Activated T-cell treated with anti-CD3 and anti-CD28 coated beads, Interleukin-2, amount 50 U/mL, for 4 hours (primary cell): ENCODE results near the gene RAB11A. TPM values are rescaled to one million over a fixed set of nuclear protein-coding genes. Genes with fewer than 3 reads are reported as not detected.

Source experiments
- ATAC-seq, 2 donors: fragments of 200-7000 bp; cut with Tn5 transposase; one replicate each; pipeline ENCODE4 v1.10.0; 2021
- DNase-seq: peaks from one replicate; pipeline ENCODE4 v3.0.0-alpha.2; 2020
- H3K27me3 Mint-ChIP-seq: one replicate; pipeline ENCODE4 v1.8.0; 2021; ENCODE audit warnings: low read depth, mixed read lengths
- H3K36me3 Mint-ChIP-seq: one replicate; pipeline ENCODE4 v1.8.0; 2022; ENCODE audit warnings: mixed read lengths; ENCODE audit not compliant: insufficient read depth
- H3K4me1 Mint-ChIP-seq: one replicate; pipeline ENCODE4 v1.8.0; 2021; ENCODE audit warnings: low read depth, mixed read lengths
- H3K4me3 Mint-ChIP-seq: one replicate; pipeline ENCODE4 v1.8.0; 2021; ENCODE audit warnings: mild to moderate bottlenecking, moderate library complexity, mixed read lengths
- H3K9me3 Mint-ChIP-seq: one replicate; pipeline ENCODE4 v1.8.0; 2021; ENCODE audit warnings: mixed read lengths
- total RNA-seq, 3 donors: library from RNA; stranded (reverse); gene quantifications; one replicate each; pipeline ENCODE4 v1.2.1, GENCODE V29; 2021

The RAB11A gene
- 100 to 1,000 TPM; 127 to 139 (median 136) TPM for total RNA-seq

- Mint-ChIP-seq H3K27me3 (peaks cover 3% of the 10 kb centered on the region), H3K4me3 (peak within 1 kb of the TSS; percentile 99), H3K9me3 (no peaks in the 10 kb centered on the region), H3K36me3 (peaks cover 2% of the 10 kb centered on the region), H3K4me1 (peaks cover 28% of the 10 kb centered on the region)
- DNase-seq (peak; percentile 94), ATAC-seq (peak; percentile 93)
Measured at GRCh38 chr15:65869126-65869953, at the start of gene RAB11A. RAB11A (plus strand) TSS chr15:65869491; CDS start chr15:65869586, 95 bp downstream.

GRCh38 chr15:65819563-65819960, 49.7 kb upstream of the RAB11A start:
- Mint-ChIP-seq H3K36me3 (no peaks in the 10 kb centered on the region), H3K4me3 (peak overlapping the region; percentile 58), H3K4me1 (peaks cover 59% of the 10 kb centered on the region), H3K9me3 (peaks cover 8% of the 10 kb centered on the region), H3K27me3 (no peaks in the 10 kb centered on the region)
- ATAC-seq (no peak), DNase-seq (no peak)

GRCh38 chr15:65821070-65821469, 48.2 kb upstream of the RAB11A start:
- H3K4me3 Mint-ChIP-seq, result no peak overlapping the region

GRCh38 chr15:65822316-65822715, 47.0 kb upstream of the RAB11A start:
- DNase-seq (no peak), ATAC-seq (no peak)
- Mint-ChIP-seq H3K9me3 (peaks cover 4% of the 10 kb centered on the region), H3K4me1 (peaks cover 60% of the 10 kb centered on the region), H3K27me3 (no peaks in the 10 kb centered on the region), H3K36me3 (no peaks in the 10 kb centered on the region), H3K4me3 (no peak overlapping the region)

More at GRCh38 chr15:65821070-65821469, 48.2 kb upstream of the RAB11A start:
- peaks cover 8% of the 10 kb centered on the region for H3K9me3 Mint-ChIP-seq
- H3K4me1 Mint-ChIP-seq, result peaks cover 62% of the 10 kb centered on the region
- no peak for ATAC-seq
- H3K36me3 Mint-ChIP-seq, result no peaks in the 10 kb centered on the region
- H3K27me3 Mint-ChIP-seq, result no peaks in the 10 kb centered on the region
- DNase-seq, result no peak

GRCh38 chr15:65824031-65824743, 45.1 kb upstream of the RAB11A start:
- Mint-ChIP-seq H3K4me3 (no peak overlapping the region), H3K4me1 (peaks cover 62% of the 10 kb centered on the region), H3K27me3 (no peaks in the 10 kb centered on the region), H3K9me3 (no peaks in the 10 kb centered on the region), H3K36me3 (no peaks in the 10 kb centered on the region)
- ATAC-seq, result no peak
- no peak for DNase-seq

- Mint-ChIP-seq H3K4me1 (peaks cover 57% of the 10 kb centered on the region), H3K4me3 (no peak overlapping the region), H3K36me3 (no peaks in the 10 kb centered on the region), H3K9me3 (no peaks in the 10 kb centered on the region), H3K27me3 (no peaks in the 10 kb centered on the region)
- ATAC-seq (no peak), DNase-seq (no peak)
Measured at GRCh38 chr15:65824941-65825544, 44.2 kb upstream of the RAB11A start.

- peaks cover 50% of the 10 kb centered on the region for H3K4me1 Mint-ChIP-seq
- ATAC-seq (no peak), DNase-seq (no peak)
- H3K36me3 Mint-ChIP-seq, result no peaks in the 10 kb centered on the region
- H3K27me3 Mint-ChIP-seq, result no peaks in the 10 kb centered on the region
- H3K9me3 Mint-ChIP-seq, result no peaks in the 10 kb centered on the region
- no peak overlapping the region for H3K4me3 Mint-ChIP-seq
Measured at GRCh38 chr15:65827065-65827464, 42.2 kb upstream of the RAB11A start.

GRCh38 chr15:65828585-65828984, 40.7 kb upstream of the RAB11A start:
- Mint-ChIP-seq H3K4me1 (peaks cover 59% of the 10 kb centered on the region), H3K4me3 (peak overlapping the region; percentile 42), H3K9me3 (no peaks in the 10 kb centered on the region), H3K27me3 (no peaks in the 10 kb centered on the region), H3K36me3 (no peaks in the 10 kb centered on the region)
- DNase-seq, result no peak
- peak; percentile 54 to 60 for ATAC-seq

GRCh38 chr15:65829130-65829764, 40.0 kb upstream of the RAB11A start:
- DNase-seq (no peak), ATAC-seq (no peak)

GRCh38 chr15:65832549-65833364, 36.5 kb upstream of the RAB11A start:
- no peaks in the 10 kb centered on the region for H3K36me3 Mint-ChIP-seq
- H3K4me1 Mint-ChIP-seq, result peaks cover 52% of the 10 kb centered on the region
- DNase-seq (peak; percentile 23), ATAC-seq (peak; percentile 64 to 72)
- H3K4me3 Mint-ChIP-seq, result peak overlapping the region; percentile 67
- H3K9me3 Mint-ChIP-seq, result no peaks in the 10 kb centered on the region
- H3K27me3 Mint-ChIP-seq, result no peaks in the 10 kb centered on the region

More at GRCh38 chr15:65829130-65829764, 40.0 kb upstream of the RAB11A start:
- Mint-ChIP-seq H3K4me3 (peak overlapping the region; percentile 42), H3K9me3 (no peaks in the 10 kb centered on the region), H3K36me3 (no peaks in the 10 kb centered on the region), H3K4me1 (peaks cover 58% of the 10 kb centered on the region), H3K27me3 (no peaks in the 10 kb centered on the region)

GRCh38 chr15:65833501-65834205, 35.6 kb upstream of the RAB11A start:
- Mint-ChIP-seq H3K4me3 (peak overlapping the region; percentile 67), H3K36me3 (no peaks in the 10 kb centered on the region), H3K4me1 (peaks cover 43% of the 10 kb centered on the region), H3K9me3 (no peaks in the 10 kb centered on the region), H3K27me3 (no peaks in the 10 kb centered on the region)
- DNase-seq (peak; percentile 29), ATAC-seq (peak; percentile 74 to 75)

GRCh38 chr15:65834603-65835282, 34.5 kb upstream of the RAB11A start:
- Mint-ChIP-seq H3K4me1 (peaks cover 33% of the 10 kb centered on the region), H3K4me3 (no peak overlapping the region), H3K9me3 (no peaks in the 10 kb centered on the region), H3K27me3 (no peaks in the 10 kb centered on the region), H3K36me3 (no peaks in the 10 kb centered on the region)
- ATAC-seq (no peak), DNase-seq (no peak)
